Hypothalamus (tissue), 51 donors: ENCODE measurements around the gene SLC6A5.

Experiments
- DNase-seq, 51 donors: peaks; one replicate each; lab custom pipeline; 2025; lab: John Stamatoyannopoulos, UW

The SLC6A5 gene

GRCh38 chr11:20618083-20618482 is 18.7 kb downstream of the SLC6A5 start:
- peak in 9 of 51 donors; percentile 5 to 21 (median 10) for DNase-seq

- DNase-seq: no peak
Measured at GRCh38 chr11:20620988-20621387, 21.6 kb downstream of the SLC6A5 start.

GRCh38 chr11:20621679-20622078 is 22.3 kb downstream of the SLC6A5 start:
- no peak for DNase-seq

- no peak for DNase-seq
Measured at GRCh38 chr11:20623252-20623651, 23.8 kb downstream of the SLC6A5 start.

GRCh38 chr11:20626279-20626678 is 26.9 kb downstream of the SLC6A5 start:
- no peak for DNase-seq

GRCh38 chr11:20627026-20627425 is 27.6 kb downstream of the SLC6A5 start:
- DNase-seq: no peak

GRCh38 chr11:20627701-20628100 is 28.3 kb downstream of the SLC6A5 start:
- no peak for DNase-seq

- DNase-seq: no peak
Measured at GRCh38 chr11:20631519-20632168, 32.2 kb downstream of the SLC6A5 start.

GRCh38 chr11:20632169-20632532 is 32.7 kb downstream of the SLC6A5 start:
- DNase-seq: no peak

GRCh38 chr11:20634044-20634443 is 34.6 kb downstream of the SLC6A5 start:
- DNase-seq: no peak

- no peak for DNase-seq
Measured at GRCh38 chr11:20634781-20635180, 35.4 kb downstream of the SLC6A5 start.

GRCh38 chr11:20638074-20638473 is 38.7 kb downstream of the SLC6A5 start:
- no peak for DNase-seq

GRCh38 chr11:20639688-20640087 is 40.3 kb downstream of the SLC6A5 start:
- no peak for DNase-seq

GRCh38 chr11:20640401-20640800 is 41.0 kb downstream of the SLC6A5 start:
- no peak for DNase-seq

- no peak for DNase-seq
Measured at GRCh38 chr11:20644360-20644759, 45.0 kb downstream of the SLC6A5 start.

GRCh38 chr11:20647976-20648565 is 48.7 kb downstream of the SLC6A5 start:
- DNase-seq: peak in 20 of 51 donors; percentile 3 to 73 (median 17)

GRCh38 chr11:20652150-20652806 is 52.9 kb downstream of the SLC6A5 start:
- DNase-seq: no peak

GRCh38 chr11:20654038-20654437 is 54.6 kb downstream of the SLC6A5 start:
- no peak for DNase-seq

GRCh38 chr11:20656901-20657300 is 57.5 kb downstream of the SLC6A5 start:
- DNase-seq: no peak

GRCh38 chr11:20658135-20658534 is 58.7 kb downstream of the SLC6A5 start:
- DNase-seq: no peak

- no peak for DNase-seq
Measured at GRCh38 chr11:20661445-20661844, 62.0 kb downstream of the SLC6A5 start.

- DNase-seq: no peak
Measured at GRCh38 chr11:20661850-20662249, 62.4 kb downstream of the SLC6A5 start.
